GM18873 (cell line): ENCODE results near the gene MT1X.

Experiments used
- ATAC-seq: cut with Tn5 transposase; IDR thresholded peaks from one replicate; pipeline ENCODE4 v1.9.1; 2021; ENCODE audit warnings: mild to moderate bottlenecking, moderate library complexity, moderate number of reproducible peaks; ENCODE audit not compliant: unreplicated experiment, low FRiP score

MT1X gene

GRCh38 chr16:56681939-56682702, at the start of gene MT1X:
TSS of gene MT1X (plus strand) at chr16:56682470. CDS start at chr16:56682541, 71 bp downstream.
- peak; percentile 76 for ATAC-seq

- ATAC-seq, result no peak
These were observed 49.4 kb upstream of the MT1X start for GRCh38 chr16:56632848-56633365.

- ATAC-seq, result no peak
These were observed 48.7 kb upstream of the MT1X start for GRCh38 chr16:56633535-56633934.

- ATAC-seq, result no peak
These were observed 47.4 kb upstream of the MT1X start for GRCh38 chr16:56634715-56635440.

GRCh38 chr16:56635441-56635967, 46.8 kb upstream of the MT1X start:
- no peak for ATAC-seq

GRCh38 chr16:56636616-56637413, 45.5 kb upstream of the MT1X start:
- ATAC-seq, result no peak

- ATAC-seq, result no peak
These were observed 44.2 kb upstream of the MT1X start, which contains the start of gene MT1A for GRCh38 chr16:56637814-56638750. TSS of gene MT1A (plus strand) at chr16:56638666. CDS start at chr16:56638739, 73 bp downstream.

- ATAC-seq, result no peak
These were observed 43.2 kb upstream of the MT1X start for GRCh38 chr16:56639045-56639444.

- ATAC-seq, result no peak
These were observed 42.2 kb upstream of the MT1X start for GRCh38 chr16:56640076-56640475.

GRCh38 chr16:56641166-56641565, 41.1 kb upstream of the MT1X start:
- no peak for ATAC-seq

- no peak for ATAC-seq
These were observed 39.0 kb upstream of the MT1X start for GRCh38 chr16:56643080-56643778.

GRCh38 chr16:56643833-56644232, 38.4 kb upstream of the MT1X start:
- ATAC-seq, result no peak

GRCh38 chr16:56645311-56645710, 37.0 kb upstream of the MT1X start:
- no peak for ATAC-seq

- no peak for ATAC-seq
These were observed 36.4 kb upstream of the MT1X start for GRCh38 chr16:56645838-56646237.

GRCh38 chr16:56647641-56648431, 34.4 kb upstream of the MT1X start:
- ATAC-seq, result no peak

- no peak for ATAC-seq
These were observed 33.0 kb upstream of the MT1X start for GRCh38 chr16:56649271-56649670.

GRCh38 chr16:56649820-56650219, 32.5 kb upstream of the MT1X start:
- ATAC-seq, result no peak

GRCh38 chr16:56651586-56651985, 30.7 kb upstream of the MT1X start, which contains the start of gene MT1B:
TSS of gene MT1B (plus strand) at chr16:56651886. CDS start at chr16:56651954, 68 bp downstream.
- no peak for ATAC-seq
